GM12872 (cell line): ENCODE measurements around the gene WHAMM.

ENCODE experiments used
- CTCF ChIP-seq: IDR thresholded peaks from 3 replicates; pipeline ENCODE4 v1.5.1; 2011; ENCODE audit warnings: low read depth, mild to moderate bottlenecking, low read length, moderate library complexity; ENCODE audit not compliant: insufficient read depth

WHAMM gene

GRCh38 chr15:82846621-82847020 is 37.2 kb downstream of the WHAMM start:
- TF ChIP-seq CTCF: no peak

GRCh38 chr15:82847703-82848102 is 38.3 kb downstream of the WHAMM start:
- no peak for TF ChIP-seq CTCF

DNA sequence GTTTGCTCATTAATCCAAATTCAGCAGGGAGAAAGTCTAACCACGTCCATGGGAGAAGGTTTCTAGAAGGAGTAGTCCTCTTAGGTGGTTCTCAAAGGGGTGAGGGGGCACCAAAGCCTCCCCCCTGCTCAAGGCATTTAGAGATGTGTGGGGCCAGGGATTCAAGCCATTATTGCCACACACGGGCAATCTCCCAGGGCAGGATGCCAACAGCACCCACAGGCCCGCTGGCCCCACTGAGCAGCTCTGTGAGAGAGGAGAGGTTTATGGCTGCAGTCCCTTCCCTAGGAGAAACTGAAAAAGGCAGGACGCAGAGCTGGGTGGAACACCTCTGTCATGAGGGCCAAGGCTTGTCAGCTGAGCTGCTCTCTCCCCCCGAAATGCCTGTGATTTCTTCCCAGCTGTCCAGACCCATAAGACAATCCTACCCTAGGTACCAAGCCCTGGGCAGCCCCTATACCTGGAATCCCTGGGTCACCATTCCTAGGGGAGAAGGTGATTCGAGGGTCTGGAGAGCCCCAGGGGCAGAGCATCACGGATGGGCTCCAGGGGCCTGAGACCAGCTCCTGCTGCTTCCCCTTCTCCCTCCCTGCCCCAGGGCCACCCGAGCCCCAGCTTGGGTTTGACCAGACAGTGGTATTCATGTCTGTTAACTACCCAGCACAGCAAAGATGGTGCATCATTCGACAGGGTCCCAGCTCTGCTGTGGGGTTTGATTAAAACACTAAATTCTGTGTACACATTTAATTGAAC is 39.0 kb downstream of the WHAMM start:
- TF ChIP-seq CTCF: no peak

- peak; percentile 88 for TF ChIP-seq CTCF
Measured at GRCh38 chr15:82849556-82850512, 40.4 kb downstream of the WHAMM start.

- TF ChIP-seq CTCF: no peak
Measured at GRCh38 chr15:82850731-82851130, 41.3 kb downstream of the WHAMM start.

DNA sequence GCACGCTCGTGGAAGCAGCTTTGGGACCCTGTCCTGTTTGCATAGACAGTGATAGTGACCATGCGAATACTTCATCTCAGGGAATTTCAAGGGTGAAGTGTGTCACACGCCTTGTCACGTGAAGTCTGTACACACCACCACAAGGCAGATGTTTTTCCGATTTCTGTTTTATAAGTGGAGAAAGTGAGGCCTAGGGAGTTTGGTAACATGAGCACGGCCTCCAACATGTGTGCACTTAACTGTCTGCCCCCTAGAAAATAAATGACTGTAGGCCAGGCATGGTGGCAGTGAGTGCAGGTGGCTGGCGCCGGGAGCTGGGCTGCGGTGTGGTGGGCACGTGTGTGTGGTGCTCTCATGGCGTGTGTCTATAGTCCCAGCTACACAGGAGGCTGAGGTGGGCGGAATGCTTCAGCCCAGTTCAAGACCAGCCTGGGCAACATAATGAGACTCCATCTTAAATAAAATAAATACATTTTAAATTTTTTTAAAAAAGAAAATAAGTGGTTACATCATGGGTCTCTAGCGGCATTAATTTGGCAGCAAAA is 42.0 kb downstream of the WHAMM start:
- no peak for TF ChIP-seq CTCF

DNA sequence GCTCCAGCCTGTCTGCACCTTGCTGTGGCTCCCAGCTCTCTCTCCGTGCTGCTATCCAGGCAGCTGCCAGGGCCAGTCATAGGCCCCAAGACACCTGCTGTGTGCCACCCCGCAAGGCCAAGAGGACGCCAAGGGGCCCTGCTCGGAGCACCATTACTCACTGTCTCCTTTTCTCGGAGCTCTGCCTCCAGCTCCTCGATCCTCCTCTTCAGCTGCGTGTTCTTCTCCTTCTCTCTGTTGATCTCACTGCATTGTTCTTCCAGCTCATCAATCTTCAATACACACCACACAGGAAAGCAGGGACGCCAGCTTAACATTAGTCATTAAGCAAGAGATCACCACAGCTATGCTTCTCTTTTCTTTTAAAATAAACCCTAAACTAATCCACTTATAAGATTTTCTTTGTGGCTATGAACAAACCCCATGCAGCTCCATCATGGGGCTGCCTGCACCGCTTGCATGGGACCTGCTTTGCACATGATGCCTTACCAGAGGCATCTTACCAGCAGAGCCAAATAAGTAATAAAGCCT is 42.6 kb downstream of the WHAMM start:
- TF ChIP-seq CTCF: no peak
